K562 (cell line): ENCODE measurements around the gene HAPLN2. TPM values are rescaled to one million over a fixed set of nuclear protein-coding genes. Genes with fewer than 3 reads are reported as not detected.

ENCODE experiments used
- ATF7 ChIP-seq: fragments of 450-650 bp; IDR thresholded peaks from 2 replicates; pipeline ENCODE4 v1.7.1; 2014; ENCODE audit warnings: mild to moderate bottlenecking, moderate library complexity
- CBFA2T3 ChIP-seq: fragments of 450-650 bp; IDR thresholded peaks from 2 replicates; pipeline ENCODE4 v1.6.1; 2017
- CBX3 ChIP-seq, 2 experiments: IDR thresholded peaks; 1 replicate in 1 of 2; 2 replicates in 1 of 2; pipeline ENCODE4 v1.6.1; 2012; ENCODE audit warnings: inconsistent platforms in 2 of 2, low read length in 2 of 2, borderline replicate concordance in 1 of 2, control low read depth in 1 of 2
- CEBPB ChIP-seq: fragments of 450-650 bp; IDR thresholded peaks from 2 replicates; pipeline ENCODE4 v1.6.1; 2016; ENCODE audit warnings: missing genetic modification characterization, missing compliant biosample characterization
- FOXA1 ChIP-seq: fragments of 450-650 bp; IDR thresholded peaks from 2 replicates; pipeline ENCODE4 v1.6.1; 2016; ENCODE audit warnings: mild to moderate bottlenecking, borderline replicate concordance
- FOXP1 ChIP-seq: sonication (generic); formaldehyde crosslinking; IDR thresholded peaks from 2 replicates; pipeline ENCODE4 v1.8.0; 2022; ENCODE audit warnings: mild to moderate bottlenecking, missing genetic modification reagents
- HDAC8 ChIP-seq: fragments of 450-650 bp; IDR thresholded peaks from 2 replicates; pipeline ENCODE4 v1.6.1; 2016; ENCODE audit warnings: mild to moderate bottlenecking, missing genetic modification characterization, moderate library complexity, missing compliant biosample characterization
- HNRNPH1 ChIP-seq: fragments of 200-400 bp; formaldehyde crosslinking; optimal IDR thresholded peaks from 2 replicates; pipeline ENCODE3; 2017; ENCODE audit warnings: low read depth, mild to moderate bottlenecking, low read length, moderate library complexity
- KLF6 ChIP-seq: fragments of 250-450 bp; sonication (Bioruptor Pico); IDR thresholded peaks from 2 replicates; pipeline ENCODE4 v1.4.0; 2020; ENCODE audit warnings: mild to moderate bottlenecking, moderate library complexity, borderline replicate concordance
- LEF1 ChIP-seq: fragments of 450-650 bp; IDR thresholded peaks from 2 replicates; pipeline ENCODE4 v1.6.1; 2016; ENCODE audit warnings: mild to moderate bottlenecking
- MCM5 ChIP-seq: fragments of 450-650 bp; IDR thresholded peaks from 2 replicates; pipeline ENCODE4 v1.6.1; 2016; ENCODE audit warnings: low read depth
- NCOA4 ChIP-seq: fragments of 450-650 bp; IDR thresholded peaks from 2 replicates; pipeline ENCODE4 v1.6.1; 2018; ENCODE audit warnings: mild to moderate bottlenecking; ENCODE audit not compliant: partially characterized antibody
- NFATC3 ChIP-seq: fragments of 450-650 bp; IDR thresholded peaks from 2 replicates; pipeline ENCODE4 v1.6.1; 2017; ENCODE audit warnings: mild to moderate bottlenecking
- NFIC ChIP-seq: fragments of 450-650 bp; IDR thresholded peaks from 2 replicates; pipeline ENCODE4 v1.6.1; 2017; ENCODE audit warnings: mild to moderate bottlenecking, inconsistent platforms
- NFRKB ChIP-seq: fragments of 450-650 bp; IDR thresholded peaks from 2 replicates; pipeline ENCODE4 v1.6.1; 2016; ENCODE audit warnings: low read depth
- NFYB ChIP-seq: IDR thresholded peaks from 2 replicates; pipeline ENCODE4 v1.6.1; 2011; ENCODE audit warnings: mild to moderate bottlenecking, moderate library complexity; ENCODE audit not compliant: insufficient read length; ENCODE audit errors: extremely low read depth
- OTX1 ChIP-seq: fragments of 450-650 bp; formaldehyde crosslinking; IDR thresholded peaks from 2 replicates; pipeline ENCODE4 v1.4.0; 2022; ENCODE audit warnings: mild to moderate bottlenecking
- PCBP2 ChIP-seq: fragments of 200-400 bp; formaldehyde crosslinking; IDR thresholded peaks from 2 replicates; pipeline ENCODE4 v1.6.1; 2018; ENCODE audit warnings: low read length, low read depth, mild to moderate bottlenecking, moderate library complexity; ENCODE audit not compliant: poor library complexity, severe bottlenecking
- POLR3A ChIP-seq: IDR thresholded peaks from 2 replicates; pipeline ENCODE4 v1.6.1; 2011; ENCODE audit warnings: borderline replicate concordance, mild to moderate bottlenecking, moderate library complexity; ENCODE audit not compliant: insufficient read length, insufficient read depth; ENCODE audit errors: extremely low read depth
- PPARD ChIP-seq: fragments of 250-450 bp; sonication (Bioruptor Pico); IDR thresholded peaks from 2 replicates; pipeline ENCODE4 v1.8.0; 2022; ENCODE audit warnings: inconsistent platforms, mild to moderate bottlenecking, moderate library complexity
- PRMT5 ChIP-seq: sonication (generic); formaldehyde crosslinking; IDR thresholded peaks from 2 replicates; pipeline ENCODE4 v1.5.0; 2020; ENCODE audit warnings: missing genetic modification reagents
- RBM14 ChIP-seq: fragments of 200-400 bp; formaldehyde crosslinking; IDR thresholded peaks from 2 replicates; pipeline ENCODE4 v1.6.1; 2018; ENCODE audit warnings: low read depth, mild to moderate bottlenecking, low read length, moderate library complexity, borderline replicate concordance; ENCODE audit not compliant: insufficient read depth
- SIN3B ChIP-seq: fragments of 450-650 bp; IDR thresholded peaks from 2 replicates; pipeline ENCODE4 v1.6.1; 2017; ENCODE audit warnings: low read depth, mild to moderate bottlenecking, moderate library complexity
- SMARCA4 ChIP-seq: fragments of 450-650 bp; IDR thresholded peaks from 2 replicates; pipeline ENCODE4 v1.6.1; 2016
- SNIP1 ChIP-seq: fragments of 450-650 bp; IDR thresholded peaks from 2 replicates; pipeline ENCODE4 v1.7.1; 2017; ENCODE audit warnings: low read depth, mild to moderate bottlenecking
- XRCC5 ChIP-seq: fragments of 200-400 bp; formaldehyde crosslinking; IDR thresholded peaks from 2 replicates; pipeline ENCODE4 v1.6.1; 2017; ENCODE audit warnings: low read depth, mild to moderate bottlenecking, low read length
- ZEB2 ChIP-seq: fragments of 450-650 bp; IDR thresholded peaks from 2 replicates; pipeline ENCODE4 v1.6.1; 2016
- ZNF165 ChIP-seq: fragments of 250-450 bp; sonication (Bioruptor Pico); IDR thresholded peaks from 2 replicates; pipeline ENCODE4 v1.4.0; 2020; ENCODE audit warnings: borderline replicate concordance
- ZNF263 ChIP-seq: sonication (generic); formaldehyde crosslinking; IDR thresholded peaks from 2 replicates; pipeline ENCODE4 v1.8.0; 2022; ENCODE audit warnings: mild to moderate bottlenecking, missing genetic modification reagents, borderline replicate concordance
- ZNF311 ChIP-seq: fragments of 250-450 bp; sonication (Bioruptor Pico); IDR thresholded peaks from 2 replicates; pipeline ENCODE4 v1.4.0; 2020; ENCODE audit warnings: mild to moderate bottlenecking, moderate library complexity
- ZNF408 ChIP-seq: fragments of 250-450 bp; sonication (Bioruptor Pico); IDR thresholded peaks from 2 replicates; pipeline ENCODE4 v1.4.0; 2020; ENCODE audit warnings: low read depth, mild to moderate bottlenecking, moderate library complexity
- ZNF41 ChIP-seq: fragments of 250-450 bp; sonication (Bioruptor Pico); conservative IDR thresholded peaks from 2 replicates; pipeline ENCODE4 v1.4.0; 2020; ENCODE audit warnings: mild to moderate bottlenecking
- ZNF584 ChIP-seq: fragments of 200-800 bp; sonication (Bioruptor generic); IDR thresholded peaks from 2 replicates; pipeline ENCODE4 v1.6.1; 2016; ENCODE audit warnings: low read depth, mild to moderate bottlenecking, missing genetic modification characterization, missing compliant biosample characterization
- ZSCAN29 ChIP-seq: fragments of 450-650 bp; IDR thresholded peaks from 2 replicates; pipeline ENCODE4 v1.6.1; 2017
- polyA plus RNA-seq, 8 experiments: library from polyadenylated mRNA; depleted of rRNA in 4 of 8; stranded (reverse) in 5 of 8; unstranded in 3 of 8; fragments of >200 nt; fragmentation: Nextera tagmentation in 2 of 8; fragmentation: Illumina TruSeq in 1 of 8; extraction: Ambion mirVana in 2 of 8; extraction: Trizol in 1 of 8; gene quantifications; 2 replicates each; pipeline versions ENCODE4 v1.2.1 to v1.2.3, GENCODE V29; 2011 to 2014; ENCODE audit warnings: inconsistent platforms in 1 of 8, missing spikeins in 1 of 8
- total RNA-seq, 7 experiments: library from RNA; depleted of rRNA in 6 of 7; stranded (reverse); fragments of >200 nt in 6 of 7; fragmentation: Illumina TruSeq in 2 of 7; extraction: Trizol in 2 of 7; gene quantifications; 2 replicates each; pipeline versions ENCODE4 v1.2.1 to v1.2.3, GENCODE V29; 2011 to 2021; ENCODE audit warnings: low replicate concordance in 1 of 7
- TF ChIP-seq, protein P1 (sequence below): sonication (generic); formaldehyde crosslinking; IDR thresholded peaks from 2 replicates; pipeline ENCODE4 v1.5.0; 2020; ENCODE audit warnings: missing genetic modification reagents

The HAPLN2 gene
- total and polyA plus RNA-seq, 9 of the 15 experiments (the other 6 are each of a cell fraction or from before 2014, with no cell fraction given): 0.14 to 5.2 (median 3.8) TPM; not detected in 4

DNA sequence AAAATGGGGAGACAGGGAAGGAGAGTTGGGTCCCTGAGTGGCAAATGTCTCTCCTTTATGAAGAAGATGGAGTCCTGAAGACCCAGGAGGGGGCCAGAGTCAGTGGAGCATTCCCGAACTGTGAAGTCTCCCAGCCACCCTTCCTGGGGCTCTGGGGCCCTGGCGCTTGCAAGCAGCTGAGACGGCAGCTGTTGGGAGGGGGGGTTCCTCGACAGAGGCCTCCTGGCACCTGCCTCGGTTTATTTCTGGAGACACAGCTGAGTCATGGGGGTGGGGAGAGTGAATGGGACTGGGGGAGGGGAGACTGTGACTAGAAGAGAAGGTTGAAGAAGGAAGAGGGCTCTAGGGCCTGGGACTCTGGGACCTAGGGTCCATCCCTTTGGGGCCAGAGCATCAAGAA, 44.0 kb downstream of the HAPLN2 start (continued):
- TF ChIP-seq ZNF311 (CRISPR knock-in tag): no peak
- no peak for TF ChIP-seq XRCC5
- no peak for TF ChIP-seq NFYB
- peak; percentile 55 for TF ChIP-seq SMARCA4
- TF ChIP-seq NCOA4: no peak
- TF ChIP-seq KLF6 (CRISPR knock-in tag): no peak
- no peak for TF ChIP-seq CEBPB (tag)
- no peak for TF ChIP-seq FOXA1
- TF ChIP-seq NFRKB: peak; percentile 46; the same call in 1 of the 2 replicates
- TF ChIP-seq RBM14: no peak
- TF ChIP-seq PCBP2: no peak
- no peak for TF ChIP-seq MCM5
- no peak for TF ChIP-seq ZNF408 (CRISPR knock-in tag)
- no peak for TF ChIP-seq SNIP1
- TF ChIP-seq ZNF41 (CRISPR knock-in tag): no peak
- TF ChIP-seq NFIC: peak; percentile 31; the same call in 1 of the 2 replicates
- TF ChIP-seq SIN3B: no peak
- no peak for TF ChIP-seq ZNF584 (CRISPR knock-in tag)
- no peak for TF ChIP-seq HDAC8
- TF ChIP-seq ZNF165: no peak
- no peak for TF ChIP-seq ATF7
- no peak for TF ChIP-seq NFATC3
- no peak for TF ChIP-seq ZSCAN29
- TF ChIP-seq LEF1: peak; percentile 61; the same call in 1 of the 2 replicates
- TF ChIP-seq, protein P1, sequence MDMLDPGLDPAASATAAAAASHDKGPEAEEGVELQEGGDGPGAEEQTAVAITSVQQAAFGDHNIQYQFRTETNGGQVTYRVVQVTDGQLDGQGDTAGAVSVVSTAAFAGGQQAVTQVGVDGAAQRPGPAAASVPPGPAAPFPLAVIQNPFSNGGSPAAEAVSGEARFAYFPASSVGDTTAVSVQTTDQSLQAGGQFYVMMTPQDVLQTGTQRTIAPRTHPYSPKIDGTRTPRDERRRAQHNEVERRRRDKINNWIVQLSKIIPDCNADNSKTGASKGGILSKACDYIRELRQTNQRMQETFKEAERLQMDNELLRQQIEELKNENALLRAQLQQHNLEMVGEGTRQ (CRISPR knock-in tag): no peak
- TF ChIP-seq PRMT5 (CRISPR knock-in tag): no peak
- no peak for TF ChIP-seq ZEB2
- no peak for TF ChIP-seq HNRNPH1
- peak; percentile 53 for TF ChIP-seq CBFA2T3
- TF ChIP-seq PPARD (CRISPR knock-in tag): no peak
- no peak for TF ChIP-seq CBX3 (IDR thresholded peaks at IDR 0.05; ENCODE audit: borderline replicate concordance in 1 of 2, low read length in 2 of 2)
- no peak for TF ChIP-seq OTX1 (CRISPR knock-in tag)
- no peak for TF ChIP-seq POLR3A
- no peak for TF ChIP-seq FOXP1 (CRISPR knock-in tag)
- no peak for TF ChIP-seq ZNF263
